Panc1 (cell line): ENCODE results near the gene PPA1. TPM values are rescaled to one million over a fixed set of nuclear protein-coding genes. Genes with fewer than 3 reads are reported as not detected.

Experiments used
- ATAC-seq: fragments of 200-7000 bp; cut with Tn5 transposase; 2 replicates; pipeline ENCODE4 v1.9.1; 2020; ENCODE audit warnings: mild to moderate bottlenecking, moderate library complexity
- BruUV-seq: library from RNA; stranded (reverse); fragments of 400-500 nt; replicated peaks from 2 replicates; lab custom pipeline; 2021; lab: Mats Ljungman, UMichigan
- CTCF ChIA-PET: fragments of 300-600 bp; sonication (Branson Sonifier 250); formaldehyde crosslinking; loops from one replicate; lab custom pipeline; 2022; ENCODE audit warnings: antibody characterized with exemption; lab: Charles Lee
- POLR2A ChIA-PET: fragments of 300-600 bp; sonication (Branson Sonifier 250); formaldehyde crosslinking; loops from one replicate; lab custom pipeline; 2022; ENCODE audit warnings: antibody characterized with exemption; lab: Charles Lee
- DNase-seq: peaks from one replicate; pipeline ENCODE4 v3.0.0-alpha.2; 2010; ENCODE audit warnings: low read depth, low spot score
- H3K27ac ChIP-seq: 2 replicates; pipeline ENCODE4 v1.5.1; 2011; ENCODE audit warnings: mild to moderate bottlenecking, low read length, inconsistent platforms
- H3K27me3 ChIP-seq: fragments of 200-500 bp; sonication (Bioruptor generic); 2 replicates; pipeline ENCODE4 v1.6.0; 2014; ENCODE audit warnings: low read length, inconsistent platforms; ENCODE audit not compliant: control insufficient read depth, insufficient read depth
- H3K36me3 ChIP-seq: fragments of 200-500 bp; sonication (Bioruptor generic); 2 replicates; pipeline ENCODE4 v1.5.1; 2014; ENCODE audit warnings: inconsistent platforms, mild to moderate bottlenecking, low read length, moderate library complexity; ENCODE audit not compliant: control insufficient read depth, insufficient read depth
- H3K4me1 ChIP-seq: 2 replicates; pipeline ENCODE4 v1.5.1; 2011; ENCODE audit warnings: inconsistent platforms, mild to moderate bottlenecking, low read length, moderate library complexity; ENCODE audit not compliant: control insufficient read depth, insufficient read depth
- H3K4me3 ChIP-seq, 2 experiments: 2 replicates each; pipeline ENCODE4 v1.5.1; 2011 to 2012; ENCODE audit warnings: low read depth in 2 of 2, low read length in 2 of 2, mild to moderate bottlenecking in 2 of 2, inconsistent platforms in 1 of 2, moderate library complexity in 1 of 2
- H3K9me3 ChIP-seq: fragments of 200-500 bp; sonication (Bioruptor generic); 2 replicates; pipeline ENCODE4 v1.5.1; 2014; ENCODE audit warnings: low read depth, mild to moderate bottlenecking, inconsistent platforms, low read length, moderate library complexity; ENCODE audit not compliant: control insufficient read depth, insufficient read depth
- POLR2AphosphoS5 ChIP-seq: IDR thresholded peaks from 2 replicates; pipeline ENCODE4 v1.6.1; 2012; ENCODE audit warnings: mild to moderate bottlenecking, low read depth, low read length, moderate library complexity
- REST ChIP-seq, 2 experiments: IDR thresholded peaks; 2 replicates each; pipeline ENCODE4 v1.6.1; 2011 to 2012; ENCODE audit warnings: low read depth in 2 of 2, control low read depth in 1 of 2, low read length in 1 of 2, mild to moderate bottlenecking in 1 of 2, moderate library complexity in 1 of 2; ENCODE audit not compliant: insufficient read depth in 1 of 2
- SIN3A ChIP-seq: IDR thresholded peaks from 2 replicates; pipeline ENCODE4 v1.6.1; 2012; ENCODE audit warnings: low read depth, mild to moderate bottlenecking, low read length, moderate library complexity, borderline replicate concordance; ENCODE audit not compliant: insufficient read depth
- TCF7L2 ChIP-seq: IDR thresholded peaks from 2 replicates; pipeline ENCODE4 v1.6.1; 2011; ENCODE audit warnings: mild to moderate bottlenecking, low read depth, low read length, inconsistent platforms
- in situ Hi-C: cut with HindIII; loops from 2 replicates; pipeline ENCODE4 v1.10.0; 2016; ENCODE audit warnings: low sequenced_read_pairs, low pct_unique_long_range_greater_than_20kb
- intact Hi-C: fragments of 100-400 bp; cut with micrococcal nuclease; formaldehyde crosslinking; loops from one replicate; pipeline ENCODE4 v1.10.0; 2022; ENCODE audit not compliant: unreplicated experiment
- total RNA-seq: library from RNA; stranded (reverse); gene quantifications from one replicate; pipeline ENCODE4 v1.2.1, GENCODE V29; 2021; ENCODE audit not compliant: unreplicated experiment
- TF ChIP-seq, protein P1 (sequence below): fragments of 450-650 bp; IDR thresholded peaks from 2 replicates; pipeline ENCODE4 v1.5.1; 2017; ENCODE audit warnings: mild to moderate bottlenecking

Gene PPA1
- total RNA-seq, 1 experiment from 2014 or later = 174 TPM

GRCh38 chr10:70280099-70280498, 46.9 kb upstream of the PPA1 start:
- TF ChIP-seq SIN3A = no peak
- TF ChIP-seq TCF7L2 = no peak
- TF ChIP-seq REST (IDR thresholded peaks at IDR 0.05; ENCODE audit: insufficient read depth in 1 of 2, low read depth in 2 of 2, low read length in 1 of 2) = no peak
- TF ChIP-seq POLR2AphosphoS5 = no peak
- TF ChIP-seq, protein P1, sequence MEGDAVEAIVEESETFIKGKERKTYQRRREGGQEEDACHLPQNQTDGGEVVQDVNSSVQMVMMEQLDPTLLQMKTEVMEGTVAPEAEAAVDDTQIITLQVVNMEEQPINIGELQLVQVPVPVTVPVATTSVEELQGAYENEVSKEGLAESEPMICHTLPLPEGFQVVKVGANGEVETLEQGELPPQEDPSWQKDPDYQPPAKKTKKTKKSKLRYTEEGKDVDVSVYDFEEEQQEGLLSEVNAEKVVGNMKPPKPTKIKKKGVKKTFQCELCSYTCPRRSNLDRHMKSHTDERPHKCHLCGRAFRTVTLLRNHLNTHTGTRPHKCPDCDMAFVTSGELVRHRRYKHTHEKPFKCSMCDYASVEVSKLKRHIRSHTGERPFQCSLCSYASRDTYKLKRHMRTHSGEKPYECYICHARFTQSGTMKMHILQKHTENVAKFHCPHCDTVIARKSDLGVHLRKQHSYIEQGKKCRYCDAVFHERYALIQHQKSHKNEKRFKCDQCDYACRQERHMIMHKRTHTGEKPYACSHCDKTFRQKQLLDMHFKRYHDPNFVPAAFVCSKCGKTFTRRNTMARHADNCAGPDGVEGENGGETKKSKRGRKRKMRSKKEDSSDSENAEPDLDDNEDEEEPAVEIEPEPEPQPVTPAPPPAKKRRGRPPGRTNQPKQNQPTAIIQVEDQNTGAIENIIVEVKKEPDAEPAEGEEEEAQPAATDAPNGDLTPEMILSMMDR = no peak
- in situ Hi-C loops (no loop called here), intact Hi-C loops (no loop called here)
- Histone ChIP-seq H3K4me3 (no peak overlapping the region), H3K4me1 (no peaks in the 10 kb centered on the region), H3K27me3 (peaks cover 26% of the 10 kb centered on the region), H3K36me3 (no peaks in the 10 kb centered on the region), H3K27ac (no peak overlapping the region), H3K9me3 (peaks cover 4% of the 10 kb centered on the region; the same call in 1 of the 2 replicates)
- DNase-seq (no peak), ATAC-seq (no peak)
- ChIA-PET POLR2A (no interaction called here), CTCF (no interaction called here)
- BruUV-seq = no TSS peak

- ATAC-seq (no peak), DNase-seq (no peak)
- no peak overlapping the region for H3K4me3 ChIP-seq
- in situ Hi-C loops (no loop called here), intact Hi-C loops (no loop called here)
- no TSS peak for BruUV-seq
- no peaks in the 10 kb centered on the region for H3K4me1 ChIP-seq
- H3K36me3 ChIP-seq = no peaks in the 10 kb centered on the region
- peaks cover 14% of the 10 kb centered on the region; the same call in 1 of the 2 replicates for H3K27me3 ChIP-seq
- no peak overlapping the region for H3K27ac ChIP-seq
- ChIA-PET CTCF (interaction anchor here (1.3 kb wide), 1 partner anchor 13 kb away, joined by 4 read pairs; no protein-coding TSS in a partner anchor), POLR2A (no interaction called here)
- peaks cover 4% of the 10 kb centered on the region; the same call in 1 of the 2 replicates for H3K9me3 ChIP-seq
- TF ChIP-seq TCF7L2 (no peak), POLR2AphosphoS5 (no peak), SIN3A (no peak), REST (IDR thresholded peaks at IDR 0.05; ENCODE audit: insufficient read depth in 1 of 2, low read depth in 2 of 2, low read length in 1 of 2) (no peak)
- TF ChIP-seq, protein P1 = no peak
These were observed 44.3 kb upstream of the PPA1 start for GRCh38 chr10:70277396-70278030.
